ENCODE measurements around the gene PPP6R3.
"Not testable (repeated sequence)": the region's sequence is repeated elsewhere in the genome, so short reads cannot be mapped to it uniquely, and the experiment has no call there.

PPP6R3 gene

DNA sequence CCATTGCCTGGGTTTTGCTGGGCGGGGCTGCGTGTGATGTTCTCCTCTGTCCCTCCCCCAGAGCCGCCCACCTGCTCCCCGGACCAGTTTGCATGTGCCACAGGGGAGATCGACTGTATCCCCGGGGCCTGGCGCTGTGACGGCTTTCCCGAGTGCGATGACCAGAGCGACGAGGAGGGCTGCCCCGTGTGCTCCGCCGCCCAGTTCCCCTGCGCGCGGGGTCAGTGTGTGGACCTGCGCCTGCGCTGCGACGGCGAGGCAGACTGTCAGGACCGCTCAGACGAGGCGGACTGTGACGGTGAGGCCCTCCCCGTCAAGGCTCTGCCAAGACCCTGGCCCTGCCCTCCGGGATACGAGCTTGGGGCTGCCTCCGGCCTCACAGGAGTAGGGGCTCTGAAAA, 27.0 kb upstream of the PPP6R3 start:
- in situ Hi-C loops (cut with MboI; ENCODE audit: low sequenced_read_pairs), result no loop called here

DNA sequence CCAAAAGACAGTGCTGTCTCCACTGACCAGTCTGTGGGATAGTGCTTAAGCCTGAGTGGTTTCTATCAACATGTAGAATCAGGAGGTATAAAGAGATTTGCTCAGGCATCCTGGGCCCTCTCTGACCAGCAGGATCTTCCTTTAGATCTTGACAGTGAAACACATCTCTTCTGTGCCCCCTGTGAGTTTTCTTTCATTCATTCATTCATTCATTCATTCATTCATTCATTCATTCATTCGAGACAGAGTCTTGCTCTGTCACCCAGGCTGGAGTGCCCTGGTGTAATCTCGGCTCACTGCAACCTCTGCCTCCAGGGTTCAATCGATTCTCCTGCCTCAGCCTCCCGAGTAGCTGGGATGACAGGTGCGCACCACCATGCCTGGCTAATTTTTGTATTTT, 26.4 kb upstream of the PPP6R3 start:
- in situ Hi-C loops (cut with MboI; ENCODE audit: low sequenced_read_pairs), result not testable (repeated sequence)

DNA sequence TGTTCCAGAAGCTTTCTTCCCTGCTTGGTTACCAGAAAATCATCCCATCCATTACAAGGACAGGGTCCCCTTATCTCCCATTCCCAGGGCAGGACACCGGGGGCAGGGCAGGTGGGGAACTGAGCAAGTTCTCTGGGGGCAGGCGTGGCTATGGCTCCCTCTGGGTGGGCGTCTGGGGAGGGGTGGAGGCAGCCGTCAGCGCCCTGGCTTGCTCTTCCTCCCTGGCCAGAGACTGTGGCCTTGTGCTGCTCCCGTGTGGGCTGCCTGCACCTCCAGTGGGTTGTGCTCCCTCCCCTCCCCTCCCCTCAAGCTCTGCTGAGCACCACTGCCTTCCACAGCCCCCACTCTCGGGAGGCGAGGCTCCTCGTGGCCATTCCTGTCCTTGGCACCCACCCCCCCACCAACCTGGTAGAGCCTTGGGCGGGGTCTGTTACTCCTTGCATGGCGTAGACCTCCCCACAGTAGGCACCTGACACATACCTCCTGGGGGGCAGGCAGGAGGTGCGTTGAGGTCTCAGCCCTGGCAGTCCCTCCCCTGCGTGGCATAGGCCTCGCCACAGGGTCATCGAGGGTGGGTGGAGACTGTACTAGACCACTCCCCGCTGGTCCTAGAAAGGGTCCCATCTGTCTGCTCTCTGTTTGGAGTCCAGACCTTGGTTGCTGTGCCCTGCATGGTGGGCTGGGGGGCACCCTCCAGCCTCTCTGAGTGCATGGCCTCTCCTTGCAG, 24.2 kb upstream of the PPP6R3 start:
- in situ Hi-C loops (cut with MboI; ENCODE audit: low sequenced_read_pairs), result no loop called here

DNA sequence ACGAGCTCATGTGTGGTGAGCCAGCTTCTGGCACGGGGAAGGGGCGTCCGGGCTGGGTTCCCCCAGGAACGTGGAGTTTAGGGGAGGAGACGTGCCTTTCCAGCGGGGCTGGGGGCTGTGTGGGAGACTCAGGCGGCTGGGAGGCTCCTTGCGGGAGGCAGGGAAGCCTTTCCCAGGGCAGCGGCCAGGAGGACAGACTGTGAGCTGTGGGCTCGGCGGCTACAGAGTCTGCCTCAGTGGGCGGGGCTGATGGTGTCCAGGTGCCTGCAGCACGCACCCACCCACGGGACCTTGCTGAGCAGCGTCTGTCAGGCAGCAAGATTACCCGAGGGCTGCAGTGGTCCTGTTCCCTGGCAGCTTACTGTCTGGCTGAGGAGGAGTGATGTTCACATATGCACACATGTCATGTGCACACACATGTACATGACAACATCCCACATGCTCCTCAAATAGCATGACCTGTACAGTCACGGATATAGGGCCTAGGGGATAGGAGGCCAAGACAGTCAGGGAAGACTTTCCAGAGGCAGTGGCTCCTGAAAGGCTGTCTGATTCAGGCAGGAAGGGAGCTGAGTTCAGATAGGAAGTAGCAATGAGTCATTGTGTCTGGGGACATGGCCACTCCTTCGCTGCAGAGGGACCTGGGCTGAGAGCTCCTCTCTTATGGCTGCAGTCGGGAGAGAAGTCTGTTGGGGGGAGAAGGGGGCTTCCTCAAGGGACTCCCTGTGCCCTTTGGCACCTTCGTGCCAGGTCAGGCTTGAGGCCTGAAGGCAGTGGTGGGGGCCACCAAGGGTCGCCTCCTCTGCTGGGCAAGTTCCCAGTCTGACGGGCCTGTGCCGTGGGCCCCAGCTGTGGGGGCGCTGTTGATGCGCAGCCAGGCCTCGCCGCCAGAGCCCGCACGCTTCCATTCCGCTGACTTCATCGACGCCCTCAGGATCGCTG, 23.3 kb upstream of the PPP6R3 start:
- in situ Hi-C loops (cut with MboI; ENCODE audit: low sequenced_read_pairs), result no loop called here

DNA sequence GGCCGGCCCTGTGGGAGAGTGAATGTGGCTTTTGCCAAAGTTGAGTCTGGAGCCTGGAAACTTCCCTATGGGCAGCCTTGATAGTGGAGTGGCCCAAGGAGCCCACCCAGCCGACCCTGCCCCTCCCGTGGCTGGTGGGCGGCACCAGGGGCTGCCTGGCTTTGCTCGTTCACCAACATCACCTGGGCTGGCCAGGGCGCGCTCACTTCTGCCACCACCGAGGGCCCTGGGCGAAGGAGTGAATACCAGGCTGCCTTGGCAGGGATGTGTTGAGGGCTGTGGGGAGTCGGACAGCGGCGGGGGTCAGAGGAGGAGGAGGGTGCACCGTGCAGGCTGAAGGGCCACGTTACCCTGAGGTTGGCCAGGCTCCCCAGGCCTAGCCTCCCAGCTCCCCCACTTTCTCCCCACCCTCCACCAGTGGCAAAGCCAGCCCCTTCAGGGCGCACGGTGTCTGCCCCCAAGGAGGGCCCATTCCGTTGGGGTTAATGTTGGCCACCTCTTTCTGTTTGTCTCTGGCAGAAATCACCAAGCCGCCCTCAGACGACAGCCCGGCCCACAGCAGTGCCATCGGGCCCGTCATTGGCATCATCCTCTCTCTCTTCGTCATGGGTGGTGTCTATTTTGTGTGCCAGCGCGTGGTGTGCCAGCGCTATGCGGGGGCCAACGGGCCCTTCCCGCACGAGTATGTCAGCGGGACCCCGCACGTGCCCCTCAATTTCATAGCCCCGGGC, 22.5 kb upstream of the PPP6R3 start:
- in situ Hi-C loops (cut with MboI; ENCODE audit: low sequenced_read_pairs), result no loop called here

DNA sequence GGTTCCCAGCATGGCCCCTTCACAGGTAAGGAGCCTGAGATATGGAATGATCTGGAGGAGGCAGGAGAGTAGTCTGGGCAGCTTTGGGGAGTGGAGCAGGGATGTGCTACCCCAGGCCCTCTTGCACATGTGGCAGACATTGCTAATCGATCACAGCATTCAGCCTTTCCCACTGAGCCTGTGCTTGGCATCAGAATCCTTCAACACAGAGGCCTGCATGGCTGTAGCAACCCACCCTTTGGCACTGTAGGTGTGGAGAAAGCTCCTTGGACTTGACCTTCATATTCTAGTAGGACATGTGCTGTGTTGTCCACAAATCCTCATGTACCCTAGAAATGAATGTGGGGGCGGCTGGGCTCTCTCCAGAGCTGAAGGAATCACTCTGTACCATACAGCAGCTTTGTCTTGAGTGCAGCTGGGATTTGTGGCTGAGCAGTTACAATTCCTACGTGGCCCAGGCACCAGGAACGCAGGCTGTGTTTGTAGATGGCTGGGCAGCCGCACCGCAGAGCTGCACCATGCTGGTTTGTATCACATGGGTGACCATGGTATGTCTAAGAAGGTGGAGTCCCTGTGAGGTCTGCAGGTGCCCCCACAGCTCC, 21.8 kb upstream of the PPP6R3 start:
- in situ Hi-C loops (cut with MboI; ENCODE audit: low sequenced_read_pairs), result no loop called here

DNA sequence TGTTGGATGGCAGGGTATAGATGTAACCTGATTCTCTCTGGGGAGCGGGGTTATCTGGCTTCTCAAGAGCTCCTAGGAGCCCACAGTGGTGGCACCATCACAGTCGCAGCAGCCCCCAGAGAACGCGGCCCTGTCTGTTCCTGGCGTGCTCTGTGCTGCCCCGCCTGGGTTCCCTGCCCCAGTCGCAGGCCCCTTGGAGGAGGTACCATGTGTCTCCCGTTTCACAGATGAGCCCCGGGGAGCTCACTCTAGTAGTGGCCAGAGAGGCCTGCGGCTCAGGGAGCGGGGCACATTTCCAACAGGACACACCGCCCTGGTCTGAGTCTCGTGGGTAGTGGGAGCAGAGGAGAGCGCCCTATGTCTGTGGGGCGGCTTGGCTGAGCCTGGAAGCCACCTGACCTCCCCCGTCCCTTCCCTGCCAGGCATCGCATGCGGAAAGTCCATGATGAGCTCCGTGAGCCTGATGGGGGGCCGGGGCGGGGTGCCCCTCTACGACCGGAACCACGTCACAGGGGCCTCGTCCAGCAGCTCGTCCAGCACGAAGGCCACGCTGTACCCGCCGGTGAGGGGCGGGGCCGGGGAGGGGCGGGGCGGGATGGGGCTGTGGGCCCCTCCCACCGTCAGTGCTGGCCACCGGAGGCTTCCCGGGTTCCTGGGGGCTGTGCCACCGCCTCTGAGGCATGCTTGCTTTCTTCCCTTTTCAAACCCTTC, 21.0 kb upstream of the PPP6R3 start:
- in situ Hi-C loops (cut with MboI; ENCODE audit: low sequenced_read_pairs), result no loop called here

DNA sequence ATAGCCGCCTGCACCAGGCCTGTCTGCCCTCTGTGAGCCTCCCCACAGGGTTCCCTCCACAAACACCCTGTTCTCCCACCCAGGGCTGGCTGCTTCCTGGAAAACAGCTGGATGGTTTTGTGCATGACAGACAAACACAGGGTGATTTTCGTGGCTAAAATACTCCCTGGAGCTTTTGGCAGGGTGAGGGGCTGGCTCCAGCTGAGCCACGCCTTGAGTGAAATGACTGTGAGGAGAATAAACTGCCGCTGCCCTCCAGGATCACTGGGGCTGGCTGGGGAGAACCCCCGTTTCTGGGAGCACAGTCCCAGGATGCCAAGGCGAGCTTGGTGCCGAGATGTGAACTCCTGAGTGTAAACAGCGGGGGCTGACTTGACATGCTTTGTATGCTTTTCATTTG, 20.3 kb upstream of the PPP6R3 start:
- in situ Hi-C loops (cut with MboI; ENCODE audit: low sequenced_read_pairs), result no loop called here

DNA sequence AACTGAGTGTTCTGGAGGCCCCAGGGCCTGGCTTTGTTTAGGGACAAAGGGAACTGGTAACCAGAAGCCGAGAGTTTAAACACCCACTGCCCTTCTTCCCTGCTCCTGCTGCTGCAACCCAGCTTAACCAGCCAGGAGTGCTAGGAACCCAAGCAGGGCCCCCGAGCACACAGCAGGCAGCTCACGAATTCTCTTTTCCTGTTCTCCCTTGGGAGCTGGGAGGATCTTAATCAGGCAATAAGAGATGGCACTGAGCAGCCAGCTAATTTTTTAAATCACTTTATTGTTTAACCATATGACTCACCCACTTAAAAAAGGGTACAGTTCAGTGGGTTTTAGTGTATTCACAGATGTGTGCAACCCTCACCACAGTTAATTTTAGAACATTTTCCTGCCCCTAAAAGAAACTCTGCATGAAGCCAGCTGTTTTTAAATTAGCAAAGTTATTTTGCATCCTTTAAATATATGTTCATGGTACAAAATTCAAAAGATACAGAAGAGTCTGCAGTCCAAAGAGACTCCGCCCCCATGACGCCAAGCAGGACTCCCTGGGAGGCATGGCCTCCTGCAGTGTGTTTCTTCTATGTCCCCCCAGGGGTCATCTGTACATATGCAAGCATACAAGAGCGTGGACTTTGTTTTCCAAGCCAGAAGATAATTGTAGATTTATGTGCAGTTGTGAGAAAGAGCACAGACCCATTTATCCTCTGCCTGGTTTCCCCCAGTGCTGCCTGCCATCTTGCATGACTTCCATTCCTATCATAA, 18.9 kb upstream of the PPP6R3 start:
- in situ Hi-C loops (cut with MboI; ENCODE audit: low sequenced_read_pairs), result no loop called here

DNA sequence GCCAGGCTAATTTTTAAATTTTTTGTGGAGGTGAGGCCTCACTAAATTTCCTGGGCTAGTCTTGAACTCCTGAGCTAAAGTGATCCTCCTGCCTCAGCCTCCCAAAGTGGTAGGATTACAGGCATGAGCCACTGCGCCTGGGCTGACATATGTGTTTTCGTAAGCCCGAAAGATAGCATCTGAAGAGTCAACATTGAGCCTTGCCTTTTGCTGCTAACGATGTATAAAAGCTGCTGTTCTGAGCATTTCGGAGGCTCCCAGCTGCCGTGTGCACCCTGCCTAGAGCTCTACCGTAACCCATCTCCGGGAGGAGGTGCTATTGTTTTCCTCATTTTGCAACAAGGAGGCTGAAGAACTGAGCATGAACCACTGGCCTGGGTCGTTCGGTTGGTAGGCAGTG, 18.1 kb upstream of the PPP6R3 start:
- in situ Hi-C loops (cut with MboI; ENCODE audit: low sequenced_read_pairs), result no loop called here

DNA sequence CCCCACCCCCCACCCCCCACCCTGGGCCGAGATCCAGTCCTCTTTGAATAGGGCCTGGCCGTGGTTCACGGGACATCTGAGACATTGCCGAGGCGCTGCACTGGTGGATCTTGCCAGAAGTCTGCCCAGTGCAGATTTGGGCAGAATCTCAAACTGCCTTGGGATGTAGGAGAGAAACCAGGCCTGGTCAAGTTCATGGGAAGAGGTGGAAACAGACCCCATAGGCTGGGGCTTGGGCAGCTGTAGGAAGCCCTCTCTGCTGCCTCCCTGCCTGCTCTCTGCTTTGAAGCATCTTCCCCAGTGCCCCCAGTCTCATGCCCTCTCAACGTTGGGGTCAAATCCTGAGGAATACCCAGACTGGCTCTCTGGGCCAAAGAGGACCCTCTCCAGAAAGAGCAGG, 16.0 kb upstream of the PPP6R3 start:
- in situ Hi-C loops (cut with MboI; ENCODE audit: low sequenced_read_pairs), result no loop called here

DNA sequence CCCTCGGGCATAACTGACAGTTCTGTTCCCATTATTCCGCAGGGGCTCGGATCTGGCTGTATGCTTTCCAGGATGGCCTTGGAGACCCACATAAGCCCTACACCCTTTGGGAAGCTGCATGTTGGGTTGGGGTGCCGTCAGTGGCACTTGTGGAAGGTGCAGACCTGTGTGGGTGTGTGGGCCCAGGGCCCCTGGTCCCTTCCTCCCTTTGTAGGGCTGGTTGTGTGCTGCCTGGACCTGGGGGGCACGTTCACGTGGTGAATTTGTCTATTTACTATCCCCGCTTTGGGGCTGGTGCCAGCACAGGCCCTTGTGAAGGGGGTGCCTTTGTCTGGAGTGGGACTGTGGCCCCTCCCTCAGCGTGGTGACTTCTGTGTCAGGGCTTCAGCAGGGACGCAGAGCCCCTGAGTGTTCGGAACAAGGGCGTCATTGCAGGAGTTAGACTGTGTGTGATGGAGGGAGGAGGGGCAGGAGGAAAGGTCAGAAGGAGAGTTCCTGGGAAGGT, 15.0 kb upstream of the PPP6R3 start:
- in situ Hi-C loops (cut with MboI; ENCODE audit: low sequenced_read_pairs), result no loop called here

DNA sequence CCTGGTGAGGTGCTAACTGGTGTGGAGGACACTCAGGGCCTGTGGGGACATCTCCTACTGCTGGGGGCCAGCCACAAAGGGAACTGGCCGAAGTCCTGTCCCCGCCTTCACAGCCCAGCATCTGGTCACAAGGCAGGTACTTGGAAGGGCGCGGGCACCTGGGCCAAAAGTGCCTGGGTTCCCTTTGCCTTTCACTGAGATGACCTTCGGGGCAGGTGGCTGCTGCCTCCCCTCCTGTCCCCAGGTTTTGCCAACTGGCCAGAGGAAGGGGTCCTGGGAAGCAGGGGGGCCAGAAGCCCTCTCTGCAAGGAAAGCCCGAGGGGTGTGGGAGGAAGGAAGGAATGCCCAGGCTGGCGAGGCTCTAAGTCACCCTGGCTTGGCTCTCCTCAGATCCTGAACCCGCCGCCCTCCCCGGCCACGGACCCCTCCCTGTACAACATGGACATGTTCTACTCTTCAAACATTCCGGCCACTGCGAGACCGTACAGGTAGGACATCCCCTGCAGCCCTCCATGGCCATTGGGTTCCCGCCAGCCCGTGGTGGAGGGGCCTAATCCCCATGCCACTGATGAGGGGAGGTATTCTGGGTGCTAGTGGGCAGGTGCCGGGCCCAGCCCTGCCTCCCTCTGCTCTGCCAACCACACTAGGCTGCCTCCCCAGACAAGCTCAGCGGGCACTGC, 14.4 kb upstream of the PPP6R3 start:
- in situ Hi-C loops (cut with MboI; ENCODE audit: low sequenced_read_pairs), result no loop called here

DNA sequence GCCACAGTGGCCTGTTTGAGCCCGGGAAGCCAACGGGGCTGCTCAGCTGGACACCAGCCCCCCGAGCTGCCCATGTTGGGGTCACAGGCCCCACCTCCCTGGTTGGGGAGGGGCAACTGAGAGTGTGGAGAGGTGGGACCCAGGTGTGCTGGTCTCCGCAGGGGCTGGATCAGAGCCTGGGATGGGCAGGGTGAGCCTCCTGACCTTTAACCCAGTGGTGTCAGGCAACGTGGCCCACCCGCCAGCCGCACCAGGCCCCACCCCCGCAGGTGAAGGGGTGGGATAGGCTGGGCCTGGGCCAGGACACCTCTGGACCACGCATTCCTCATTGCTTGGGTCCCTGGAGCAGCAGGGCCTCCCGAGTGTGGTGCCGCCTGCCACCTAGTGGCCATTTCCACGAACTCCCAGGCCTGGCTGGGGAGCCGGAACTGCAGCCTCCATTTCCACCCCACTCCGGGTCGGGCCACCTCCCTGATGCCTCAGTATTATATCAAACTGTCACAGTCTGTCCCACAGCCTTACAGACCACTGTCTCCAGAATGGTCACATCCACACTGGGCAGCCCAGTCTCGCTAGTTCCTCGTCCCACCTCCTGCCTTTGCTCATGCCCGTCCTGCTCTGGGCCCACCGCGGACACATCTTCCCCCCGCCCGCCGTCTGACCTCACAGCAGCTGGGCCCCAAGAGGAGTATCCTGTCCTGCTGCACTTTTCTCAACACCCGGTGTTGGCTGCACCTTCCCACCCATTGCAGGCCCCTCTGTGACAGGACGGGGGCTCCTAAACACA, 13.3 kb upstream of the PPP6R3 start:
- in situ Hi-C loops (cut with MboI; ENCODE audit: low sequenced_read_pairs), result no loop called here

DNA sequence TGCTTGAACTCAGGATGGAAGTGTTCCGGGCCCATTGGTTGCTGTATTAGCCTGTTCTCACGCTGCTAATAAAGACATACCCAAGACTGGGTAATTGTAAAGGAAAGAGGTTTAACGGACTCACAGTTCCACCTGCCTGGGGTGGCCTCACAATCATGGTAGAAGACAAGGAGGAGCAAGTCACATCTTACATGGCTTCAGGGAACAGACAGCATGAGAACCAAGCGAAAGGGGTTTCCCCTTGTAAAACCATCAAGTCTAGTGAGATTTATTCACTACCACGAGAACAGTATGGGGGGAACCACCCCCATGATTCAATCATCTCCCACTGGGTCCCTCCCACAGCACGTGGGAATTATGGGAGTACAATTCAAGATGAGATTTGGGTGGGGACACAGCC, 12.6 kb upstream of the PPP6R3 start:
- in situ Hi-C loops (cut with MboI; ENCODE audit: low sequenced_read_pairs), result not testable (repeated sequence)

DNA sequence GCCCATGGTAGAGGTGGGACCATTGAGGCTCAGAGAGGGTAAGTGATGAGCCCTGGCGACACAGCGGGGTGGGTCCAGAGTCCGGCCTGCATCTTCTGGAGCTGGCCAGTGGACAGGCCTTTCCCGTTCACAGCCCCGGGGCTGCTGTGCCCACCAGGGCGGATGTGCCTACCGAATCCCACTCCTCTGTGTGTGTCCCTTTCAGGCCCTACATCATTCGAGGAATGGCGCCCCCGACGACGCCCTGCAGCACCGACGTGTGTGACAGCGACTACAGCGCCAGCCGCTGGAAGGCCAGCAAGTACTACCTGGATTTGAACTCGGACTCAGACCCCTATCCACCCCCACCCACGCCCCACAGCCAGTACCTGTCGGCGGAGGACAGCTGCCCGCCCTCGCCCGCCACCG, 11.9 kb upstream of the PPP6R3 start:
- in situ Hi-C loops (cut with MboI; ENCODE audit: low sequenced_read_pairs), result no loop called here

DNA sequence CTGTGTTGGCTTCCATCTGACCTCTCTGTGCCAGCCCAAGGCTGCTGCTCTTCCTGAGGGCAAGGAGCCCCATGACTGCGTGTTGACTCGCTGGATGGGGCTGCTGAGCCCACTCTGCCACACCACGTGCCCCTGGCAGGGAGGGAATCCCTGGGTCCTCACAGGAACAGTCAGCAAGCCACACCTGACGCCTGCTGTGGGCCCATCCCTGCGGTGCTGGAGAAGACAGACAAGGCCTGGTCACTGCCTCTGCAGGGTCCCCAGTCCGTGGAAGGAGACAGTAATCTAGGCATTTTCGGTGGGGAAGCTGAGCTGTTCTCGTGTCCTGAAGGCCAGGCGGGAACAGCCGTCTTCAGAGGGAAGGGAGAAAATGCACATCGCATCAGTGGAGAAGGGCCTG, 10.6 kb upstream of the PPP6R3 start:
- in situ Hi-C loops (cut with MboI; ENCODE audit: low sequenced_read_pairs), result no loop called here

DNA sequence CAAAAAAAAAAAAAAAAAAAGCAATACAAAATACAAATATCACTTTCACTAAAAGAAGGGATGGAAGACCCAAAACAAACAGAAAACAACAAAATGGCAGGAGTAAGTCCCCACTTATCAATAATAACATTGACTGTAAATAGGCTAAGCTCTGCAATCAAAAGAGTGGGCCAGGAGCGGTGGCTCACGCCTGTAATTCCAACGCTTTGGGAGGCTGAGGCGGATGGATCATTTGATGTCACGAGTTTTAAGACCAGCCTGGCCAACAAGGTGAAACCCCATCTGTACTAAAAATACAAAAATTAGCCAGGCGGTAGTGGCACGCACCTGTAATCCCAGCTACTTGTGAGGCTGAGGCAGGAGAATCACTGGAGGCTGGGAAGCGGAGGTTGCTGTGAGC, 9.8 kb upstream of the PPP6R3 start:
- in situ Hi-C loops (cut with MboI; ENCODE audit: low sequenced_read_pairs), result no loop called here

Measured in HL-60/S4 treated with phorbol 12-myristate 13-acetate at 8.2 ng/mL for 4 days and 3 days (cell line).